Activated naive CD4-positive, alpha-beta T cell treated with anti-CD3 and anti-CD28 coated beads for 36 hours (primary cell): Measurements from ENCODE around the gene B4GALT4. TPM values are rescaled to one million over a fixed set of nuclear protein-coding genes. Genes with fewer than 3 reads are reported as not detected.
"Not testable (repeated sequence)": the region's sequence is repeated elsewhere in the genome, so short reads cannot be mapped to it uniquely, and the experiment has no call there.

Experiments
- CTCF ChIA-PET: fragments of 350-600 bp; sonication (Branson Sonifier 250); formaldehyde crosslinking; loops from one replicate; lab custom pipeline; 2021; ENCODE audit warnings: antibody characterized with exemption; lab: Charles Lee
- DNase-seq: peaks from one replicate; pipeline ENCODE4 v3.0.0-alpha.2; 2020
- H3K27ac Mint-ChIP-seq: one replicate; pipeline ENCODE4 v1.8.0; 2021; ENCODE audit warnings: mild to moderate bottlenecking, mixed read lengths
- H3K27me3 Mint-ChIP-seq: one replicate; pipeline ENCODE4 v1.8.0; 2021; ENCODE audit warnings: low read depth, mixed read lengths
- H3K36me3 Mint-ChIP-seq: one replicate; pipeline ENCODE4 v1.8.0; 2021; ENCODE audit warnings: low read depth, mixed read lengths
- H3K4me1 Mint-ChIP-seq: one replicate; pipeline ENCODE4 v1.8.0; 2021; ENCODE audit warnings: low read depth, mixed read lengths
- H3K4me3 Mint-ChIP-seq: one replicate; pipeline ENCODE4 v1.8.0; 2021; ENCODE audit warnings: mild to moderate bottlenecking, moderate library complexity, mixed read lengths
- H3K9me3 Mint-ChIP-seq: one replicate; pipeline ENCODE4 v1.8.0; 2021; ENCODE audit warnings: mixed read lengths
- intact Hi-C: fragments of 100-400 bp; cut with micrococcal nuclease; formaldehyde crosslinking; loops from one replicate; pipeline ENCODE4 v1.15.1; 2023
- total RNA-seq, 2 experiments: library from RNA; stranded (reverse); gene quantifications; one replicate each; pipeline ENCODE4 v1.2.3, GENCODE V29; 2021

B4GALT4 gene
- total RNA-seq, 2 experiments from 2014 or later, result 22.0 to 22.8 TPM

- H3K4me1 Mint-ChIP-seq, H3K36me3 Mint-ChIP-seq, H3K4me3 Mint-ChIP-seq, intact Hi-C loops, DNase-seq, H3K27me3 Mint-ChIP-seq, H3K9me3 Mint-ChIP-seq, CTCF ChIA-PET, H3K27ac Mint-ChIP-seq: not testable (repeated sequence)
Observed at GRCh38 chr3:119164745-119165144, 75.9 kb downstream of the B4GALT4 start.

Other genes starting within 250 kb of the B4GALT4 start
- gene IGSF11, start 206.0 kb downstream of the B4GALT4 start, total RNA-seq, result under 1 TPM; 0.07 to 0.12 TPM
- not detected for gene TEX55, start 94.7 kb downstream of the B4GALT4 start, total RNA-seq
- under 1 TPM in 1 of 2 experiments, not detected in 1; 0.21 TPM for gene UPK1B, start 67.3 kb downstream of the B4GALT4 start, total RNA-seq
- gene ARHGAP31, start 53.5 kb upstream of the B4GALT4 start, total RNA-seq, result 1 to 10 TPM; 3.5 to 3.7 TPM
- gene TMEM39A, start 222.7 kb upstream of the B4GALT4 start, total RNA-seq, result 10 to 100 TPM; 21.4 to 26.9 TPM
- gene POGLUT1, start 228.1 kb upstream of the B4GALT4 start, total RNA-seq, result 1 to 10 TPM; 7.6 to 8.0 TPM